Breast epithelium (tissue), 4 donors: ENCODE data around the gene EIF4ENIF1. TPM values are rescaled to one million over a fixed set of nuclear protein-coding genes. Genes with fewer than 3 reads are reported as not detected.

Experiments used
- DNase-seq, 2 donors: peaks; one replicate each; pipeline ENCODE4 v3.0.0-alpha.2; 2019; ENCODE audit warnings: low spot score in 2 of 2
- H3K27ac ChIP-seq, 2 donors: fragments of 200-600 bp; sonication (generic) in 1 of 2; one replicate each; pipeline ENCODE4 v1.5.1; 2016 to 2019; ENCODE audit warnings: mild to moderate bottlenecking in 1 of 2
- H3K27me3 ChIP-seq, 2 donors: fragments of 200-600 bp; sonication (generic) in 1 of 2; one replicate each; pipeline versions ENCODE4 v1.5.1 to v1.6.0; 2017 to 2019; ENCODE audit warnings: control low read depth in 1 of 2, mild to moderate bottlenecking in 1 of 2
- H3K36me3 ChIP-seq: fragments of 200-600 bp; one replicate; pipeline ENCODE4 v1.5.1; 2019
- H3K4me1 ChIP-seq, 2 donors: fragments of 200-600 bp; sonication (generic); one replicate each; pipeline ENCODE4 v1.5.1; 2016 to 2019; ENCODE audit warnings: control low read depth in 1 of 2
- H3K4me3 ChIP-seq, 3 donors: fragments of 200-600 bp; sonication (generic); 1 replicate in 2 of 3; 2 replicates in 1 of 3; pipeline ENCODE4 v1.5.1; 2016 to 2019; ENCODE audit warnings: mild to moderate bottlenecking in 3 of 3, moderate library complexity in 2 of 3
- H3K9me3 ChIP-seq, 2 donors: fragments of 200-600 bp; sonication (generic) in 1 of 2; one replicate each; pipeline ENCODE4 v1.5.1; 2016 to 2019; ENCODE audit warnings: control low read depth in 1 of 2
- CTCF ChIP-seq, 3 donors: fragments of 450-650 bp; IDR thresholded peaks; one replicate each; pipeline ENCODE4 v1.5.1; 2016 to 2017; ENCODE audit warnings: antibody characterized with exemption in 3 of 3, mild to moderate bottlenecking in 3 of 3, moderate library complexity in 3 of 3
- POLR2A ChIP-seq: fragments of 450-650 bp; IDR thresholded peaks from one replicate; pipeline ENCODE4 v1.6.1; 2016; ENCODE audit warnings: antibody characterized with exemption, mild to moderate bottlenecking, moderate library complexity
- POLR2AphosphoS5 ChIP-seq, 3 donors: sonication (generic); formaldehyde crosslinking; IDR thresholded peaks; one replicate each; pipeline ENCODE4 v1.6.1; 2017; ENCODE audit warnings: antibody characterized with exemption in 3 of 3
- intact Hi-C: fragments of 100-400 bp; cut with DNase I; formaldehyde crosslinking; loops from one replicate; pipeline ENCODE4 v1.15.1; 2023; ENCODE audit warnings: low total_unique reads
- total RNA-seq, 3 donors: library from RNA; depleted of rRNA; stranded (reverse); fragments of >200 nt; gene quantifications; one replicate each; pipeline ENCODE4 v1.1.0, GENCODE V29; 2016

EIF4ENIF1 gene
- total RNA-seq, 3 donors from 2014 or later: 15.2 to 23.3 (median 20.0) TPM

GRCh38 chr22:31475800-31476199 is 13.8 kb downstream of the EIF4ENIF1 start:
- Histone ChIP-seq H3K36me3 (no peaks in the 10 kb centered on the region), H3K4me3 (no peak overlapping the region), H3K27ac (no peak overlapping the region), H3K27me3 (no peaks in the 10 kb centered on the region), H3K9me3 (no peaks in the 10 kb centered on the region), H3K4me1 (no peaks in the 10 kb centered on the region)
- intact Hi-C loops: no loop called here
- DNase-seq: no peak
- TF ChIP-seq POLR2A (no peak), POLR2AphosphoS5 (IDR thresholded peaks at IDR 0.05) (no peak), CTCF (IDR thresholded peaks at IDR 0.05) (no peak)

- DNase-seq: no peak
- Histone ChIP-seq H3K4me1 (no peaks in the 10 kb centered on the region), H3K4me3 (no peak overlapping the region), H3K9me3 (no peaks in the 10 kb centered on the region), H3K27me3 (no peaks in the 10 kb centered on the region), H3K36me3 (no peaks in the 10 kb centered on the region), H3K27ac (no peak overlapping the region)
- TF ChIP-seq CTCF (IDR thresholded peaks at IDR 0.05) (no peak), POLR2A (no peak)
- intact Hi-C loops: no loop called here
Observed at GRCh38 chr22:31474743-31475142, 14.9 kb downstream of the EIF4ENIF1 start.

- no peaks in the 10 kb centered on the region for H3K4me1 ChIP-seq
- no peaks in the 10 kb centered on the region for H3K9me3 ChIP-seq
- no peak for DNase-seq
- no peak for TF ChIP-seq POLR2A
- no peak for TF ChIP-seq CTCF (IDR thresholded peaks at IDR 0.05)
- no peak for TF ChIP-seq POLR2AphosphoS5 (IDR thresholded peaks at IDR 0.05)
- H3K27ac ChIP-seq: no peak overlapping the region
- no peak overlapping the region for H3K4me3 ChIP-seq
- H3K27me3 ChIP-seq: no peaks in the 10 kb centered on the region
- intact Hi-C loops: no loop called here
- no peaks in the 10 kb centered on the region for H3K36me3 ChIP-seq
Observed at GRCh38 chr22:31465307-31465706, 24.3 kb downstream of the EIF4ENIF1 start.

GRCh38 chr22:31461699-31462098 is 27.9 kb downstream of the EIF4ENIF1 start:
- no peaks in the 10 kb centered on the region for H3K9me3 ChIP-seq
- H3K36me3 ChIP-seq: no peaks in the 10 kb centered on the region
- no peak overlapping the region for H3K4me3 ChIP-seq
- TF ChIP-seq CTCF (IDR thresholded peaks at IDR 0.05): no peak
- TF ChIP-seq POLR2AphosphoS5 (IDR thresholded peaks at IDR 0.05): no peak
- no peak for TF ChIP-seq POLR2A
- intact Hi-C loops: no loop called here
- no peak for DNase-seq
- H3K27ac ChIP-seq: no peak overlapping the region
- H3K27me3 ChIP-seq: no peaks in the 10 kb centered on the region
- H3K4me1 ChIP-seq: no peaks in the 10 kb centered on the region

GRCh38 chr22:31451709-31452571 is 37.7 kb downstream of the EIF4ENIF1 start:
- H3K27me3 ChIP-seq: no peaks in the 10 kb centered on the region
- H3K36me3 ChIP-seq: peaks cover 7% of the 10 kb centered on the region
- no peak for DNase-seq
- no peak overlapping the region for H3K27ac ChIP-seq
- intact Hi-C loops: no loop called here
- H3K4me3 ChIP-seq: no peak overlapping the region
- H3K9me3 ChIP-seq: no peaks in the 10 kb centered on the region
- TF ChIP-seq CTCF (IDR thresholded peaks at IDR 0.05) (no peak), POLR2AphosphoS5 (IDR thresholded peaks at IDR 0.05) (no peak), POLR2A (no peak)
- no peaks in the 10 kb centered on the region for H3K4me1 ChIP-seq
